NB4 (cell line): ENCODE measurements around the gene PTPN20.

Source experiments
- DNase-seq: peaks from one replicate; pipeline ENCODE4 v3.0.0; 2010; ENCODE audit warnings: low read depth
- H3K4me3 ChIP-seq: one replicate; pipeline ENCODE4 v1.5.1; 2011; ENCODE audit warnings: mild to moderate bottlenecking, low read depth, low read length, moderate library complexity
- MYC ChIP-seq: IDR thresholded peaks from 2 replicates; pipeline ENCODE4 v1.6.1; 2011; ENCODE audit warnings: low read depth, low read length
- POLR2A ChIP-seq: IDR thresholded peaks from 2 replicates; pipeline ENCODE4 v1.6.1; 2011; ENCODE audit warnings: mild to moderate bottlenecking; ENCODE audit not compliant: insufficient read length; ENCODE audit errors: extremely low read depth
- TF ChIP-seq, protein P1 (sequence below): IDR thresholded peaks from 2 replicates; pipeline ENCODE4 v1.6.1; 2011; ENCODE audit warnings: low read depth, low read length
- TF ChIP-seq, protein P2 (sequence below): IDR thresholded peaks from one replicate; pipeline ENCODE4 v1.5.1; 2012; ENCODE audit warnings: low read depth, low read length

The PTPN20 gene

DNA sequence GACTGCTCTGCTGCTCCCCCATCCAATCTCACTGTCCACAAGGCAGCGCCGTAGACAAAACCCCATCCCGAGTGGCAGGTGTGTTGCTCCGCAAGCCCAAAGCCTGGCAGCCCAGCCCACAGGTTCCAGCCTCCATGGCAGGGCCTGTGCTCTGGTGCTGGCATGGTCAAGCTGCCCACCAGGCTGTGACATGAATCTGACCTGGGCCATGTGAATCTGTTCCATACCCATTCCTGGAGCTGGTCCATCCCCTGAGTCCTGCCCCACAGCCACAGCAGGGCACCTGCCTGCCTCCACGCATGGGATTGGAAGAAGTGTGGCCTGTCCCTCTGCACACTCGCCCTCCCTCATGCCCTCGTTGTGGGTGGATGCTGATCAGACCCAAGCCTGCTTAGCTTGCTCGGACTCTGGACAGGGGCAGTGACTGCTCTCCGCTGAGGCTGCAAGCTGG is 128.8 kb downstream of the PTPN20 start:
- TF ChIP-seq, protein P1, sequence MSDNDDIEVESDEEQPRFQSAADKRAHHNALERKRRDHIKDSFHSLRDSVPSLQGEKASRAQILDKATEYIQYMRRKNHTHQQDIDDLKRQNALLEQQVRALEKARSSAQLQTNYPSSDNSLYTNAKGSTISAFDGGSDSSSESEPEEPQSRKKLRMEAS, result no peak
- TF ChIP-seq MYC, result no peak
- TF ChIP-seq, protein P2, sequence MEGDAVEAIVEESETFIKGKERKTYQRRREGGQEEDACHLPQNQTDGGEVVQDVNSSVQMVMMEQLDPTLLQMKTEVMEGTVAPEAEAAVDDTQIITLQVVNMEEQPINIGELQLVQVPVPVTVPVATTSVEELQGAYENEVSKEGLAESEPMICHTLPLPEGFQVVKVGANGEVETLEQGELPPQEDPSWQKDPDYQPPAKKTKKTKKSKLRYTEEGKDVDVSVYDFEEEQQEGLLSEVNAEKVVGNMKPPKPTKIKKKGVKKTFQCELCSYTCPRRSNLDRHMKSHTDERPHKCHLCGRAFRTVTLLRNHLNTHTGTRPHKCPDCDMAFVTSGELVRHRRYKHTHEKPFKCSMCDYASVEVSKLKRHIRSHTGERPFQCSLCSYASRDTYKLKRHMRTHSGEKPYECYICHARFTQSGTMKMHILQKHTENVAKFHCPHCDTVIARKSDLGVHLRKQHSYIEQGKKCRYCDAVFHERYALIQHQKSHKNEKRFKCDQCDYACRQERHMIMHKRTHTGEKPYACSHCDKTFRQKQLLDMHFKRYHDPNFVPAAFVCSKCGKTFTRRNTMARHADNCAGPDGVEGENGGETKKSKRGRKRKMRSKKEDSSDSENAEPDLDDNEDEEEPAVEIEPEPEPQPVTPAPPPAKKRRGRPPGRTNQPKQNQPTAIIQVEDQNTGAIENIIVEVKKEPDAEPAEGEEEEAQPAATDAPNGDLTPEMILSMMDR, result no peak
- no peak for TF ChIP-seq POLR2A
- no peak overlapping the region for H3K4me3 ChIP-seq
- DNase-seq, result no peak

DNA sequence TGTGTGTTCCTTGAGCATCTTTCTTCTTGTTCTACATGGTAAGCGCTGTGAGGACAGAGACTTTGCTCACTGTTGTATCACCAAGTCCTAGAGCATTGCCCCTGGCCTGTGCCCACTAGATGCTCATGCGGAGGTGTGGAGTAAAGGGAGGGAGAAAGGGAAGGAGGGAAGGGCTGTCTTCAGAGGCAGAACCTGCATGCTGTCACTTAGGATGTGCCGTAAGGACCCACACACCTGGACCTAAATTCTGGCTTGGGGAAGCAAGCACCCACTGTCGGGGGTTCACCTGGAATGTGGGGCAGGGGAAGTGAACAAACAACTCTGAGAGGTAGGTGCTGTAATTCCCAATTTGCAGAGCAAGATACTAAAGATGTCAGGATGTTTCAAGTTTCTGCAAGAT is 129.5 kb downstream of the PTPN20 start:
- no peak overlapping the region for H3K4me3 ChIP-seq
- TF ChIP-seq MYC (no peak), POLR2A (no peak)
- TF ChIP-seq, protein P1, result no peak
- TF ChIP-seq, protein P2, result no peak
- no peak for DNase-seq

DNA sequence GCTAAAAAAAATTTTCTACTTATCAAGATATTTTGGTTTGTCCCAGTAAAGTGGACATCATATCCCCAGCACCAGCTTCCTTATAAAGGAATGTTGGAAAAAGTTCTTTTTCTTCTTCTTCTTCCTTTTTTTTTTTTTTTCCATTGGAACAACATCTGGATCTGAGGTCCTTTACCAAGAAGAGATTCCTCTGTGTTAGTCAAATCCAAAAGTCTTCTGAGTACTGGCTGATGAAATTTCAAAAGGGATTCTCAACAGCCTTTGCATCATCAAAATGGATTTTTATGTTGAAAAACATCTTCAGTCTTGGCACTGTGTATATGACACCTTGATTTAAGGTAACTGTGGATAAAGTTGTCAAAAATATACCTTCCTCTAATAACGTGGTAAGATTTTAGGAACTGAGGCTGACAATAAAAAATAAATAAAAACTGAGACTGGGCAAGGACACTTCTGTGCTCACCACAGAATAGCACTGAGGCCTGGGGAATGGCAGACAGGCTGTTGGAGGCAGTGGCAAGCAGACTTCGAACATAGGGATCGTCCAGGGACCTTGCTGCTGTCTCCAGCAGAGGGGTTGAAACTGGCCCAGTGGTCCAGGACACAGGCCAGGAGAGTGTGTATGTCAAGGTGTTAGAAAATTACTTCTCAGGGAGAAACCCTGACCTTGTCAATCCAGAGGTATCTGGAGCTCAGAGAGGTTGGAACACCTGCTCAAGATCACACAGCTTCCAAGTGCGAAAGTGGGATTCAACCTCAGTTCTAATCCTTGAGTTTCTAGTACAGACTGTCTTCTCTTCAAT is 130.4 kb downstream of the PTPN20 start:
- H3K4me3 ChIP-seq, result no peak overlapping the region
- no peak for DNase-seq
- TF ChIP-seq, protein P1, result no peak
- TF ChIP-seq, protein P2, result no peak
- TF ChIP-seq MYC (no peak), POLR2A (no peak)

DNA sequence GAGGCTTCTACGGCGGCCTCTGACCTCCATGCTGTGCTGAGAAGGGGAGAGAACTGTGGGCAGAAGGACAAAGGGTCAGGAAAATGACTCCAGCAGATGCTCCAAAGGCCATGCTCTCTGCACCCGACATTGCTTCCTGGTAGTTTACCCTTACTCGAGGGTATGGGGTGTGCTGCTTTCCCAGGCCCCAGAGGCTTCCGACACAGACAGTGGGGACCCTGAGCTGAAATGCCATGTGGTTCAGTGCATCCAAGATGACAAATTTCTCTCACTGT is 130.9 kb downstream of the PTPN20 start:
- DNase-seq, result no peak
- TF ChIP-seq, protein P2, result no peak
- TF ChIP-seq, protein P1, result no peak
- TF ChIP-seq MYC (no peak), POLR2A (no peak)
- H3K4me3 ChIP-seq, result no peak overlapping the region

DNA sequence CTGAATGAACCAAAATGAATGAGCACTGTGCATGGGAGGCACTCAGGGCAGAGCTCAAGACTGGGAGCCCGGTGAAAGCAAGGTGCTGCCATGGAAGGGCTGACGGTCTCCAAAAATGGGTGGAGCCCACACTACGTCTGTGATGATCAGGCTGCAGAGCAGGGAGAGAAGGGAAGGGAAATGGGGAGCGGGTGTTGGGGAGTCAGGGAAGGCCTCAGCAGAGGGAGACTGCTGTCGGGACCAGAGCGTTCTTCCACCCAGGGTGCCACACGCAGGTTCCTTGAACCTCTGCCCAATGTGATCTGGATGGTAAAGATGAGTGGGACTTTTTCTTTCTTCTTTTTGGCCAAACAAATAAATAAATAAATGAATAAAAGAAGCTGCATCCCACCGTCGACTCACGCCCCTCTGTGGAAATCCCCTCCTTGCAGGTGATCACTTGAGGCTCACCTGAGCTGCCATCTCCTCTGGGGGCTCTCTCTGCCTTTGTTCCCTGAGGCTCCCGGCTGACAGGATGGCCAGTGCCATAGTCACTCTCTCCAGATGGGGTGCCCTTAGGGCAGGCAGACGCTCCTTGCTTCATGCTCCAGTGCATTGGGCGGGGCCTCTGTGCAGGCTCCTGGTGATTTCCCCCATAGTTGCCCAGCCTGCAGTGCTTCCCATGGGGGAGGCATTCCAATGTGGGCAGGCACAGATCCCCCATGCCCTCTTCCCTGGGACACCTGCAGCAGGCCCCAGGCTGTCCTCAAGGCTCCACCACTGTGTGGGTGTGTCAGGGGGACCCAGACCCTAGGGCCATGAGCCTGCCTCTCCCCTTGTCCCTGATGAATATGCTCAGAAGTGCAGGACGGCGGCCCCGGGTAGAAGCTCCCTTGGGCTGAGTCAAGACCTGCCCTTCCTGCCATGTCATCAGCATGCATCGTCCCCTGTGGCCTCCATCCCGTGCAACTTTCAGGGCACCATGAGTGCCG is 131.8 kb downstream of the PTPN20 start:
- no peak overlapping the region for H3K4me3 ChIP-seq
- TF ChIP-seq, protein P1, result no peak
- no peak for TF ChIP-seq MYC
- TF ChIP-seq POLR2A, result no peak
- TF ChIP-seq, protein P2, result no peak
- DNase-seq, result no peak
